ENCODE data around the gene DLG2.

The DLG2 gene

GRCh38 chr11:84532364-84532763 lies 1094.8 kb downstream of the DLG2 start:
- DNase-seq = no peak

DNA sequence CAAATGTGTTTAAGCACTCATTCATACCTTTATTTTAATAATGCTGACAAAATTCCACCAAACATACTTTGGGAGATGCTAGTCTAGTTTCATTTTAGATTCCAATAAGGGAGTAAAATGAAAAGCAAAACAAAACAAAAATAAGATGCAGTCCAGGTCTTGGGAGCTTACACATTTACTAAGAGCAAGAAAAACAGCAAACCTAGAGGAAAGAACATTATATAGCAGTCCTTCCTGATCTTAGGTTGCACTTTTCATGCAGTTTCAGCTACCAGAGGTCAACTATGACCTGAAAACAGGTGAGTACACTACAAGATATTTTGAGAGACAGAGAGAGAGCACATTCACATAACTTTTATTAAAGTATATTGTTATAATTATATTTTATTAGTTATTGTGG lies 1100.9 kb downstream of the DLG2 start:
- DNase-seq = no peak

DNA sequence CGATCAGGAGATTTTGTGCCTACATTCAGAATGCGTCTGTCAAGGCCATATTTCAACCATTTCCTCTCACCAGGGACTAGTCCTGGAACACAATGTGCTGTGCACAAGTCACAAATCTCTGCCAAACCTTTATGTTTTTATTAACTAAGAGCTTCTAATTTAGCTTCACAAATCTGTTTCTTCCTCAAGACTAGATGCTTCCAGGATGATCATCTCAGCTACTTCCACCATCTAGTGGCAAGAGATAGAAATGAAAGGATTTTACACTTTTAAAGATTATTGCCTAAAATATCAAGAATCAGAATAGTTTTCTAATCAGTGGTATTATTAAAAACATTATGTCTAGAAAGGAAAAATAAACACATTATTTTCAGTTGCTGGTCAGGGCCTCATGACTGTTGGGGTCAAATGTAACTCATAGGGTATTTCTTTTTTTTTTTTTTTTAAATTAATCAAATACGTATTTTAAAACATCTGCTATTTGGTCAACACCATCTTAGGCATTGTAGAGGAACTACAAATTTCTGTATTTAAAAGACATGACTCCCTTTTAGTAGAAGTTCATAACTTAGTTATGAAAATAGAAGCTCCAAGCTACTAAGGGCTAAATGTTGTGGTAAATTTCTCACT lies 1102.6 kb downstream of the DLG2 start:
- no peak for DNase-seq

- DNase-seq = no peak
Observed at GRCh38 chr11:84522331-84522730, 1104.8 kb downstream of the DLG2 start.

- no peak for DNase-seq
Observed at GRCh38 chr11:84518631-84519183, 1108.4 kb downstream of the DLG2 start.

DNA sequence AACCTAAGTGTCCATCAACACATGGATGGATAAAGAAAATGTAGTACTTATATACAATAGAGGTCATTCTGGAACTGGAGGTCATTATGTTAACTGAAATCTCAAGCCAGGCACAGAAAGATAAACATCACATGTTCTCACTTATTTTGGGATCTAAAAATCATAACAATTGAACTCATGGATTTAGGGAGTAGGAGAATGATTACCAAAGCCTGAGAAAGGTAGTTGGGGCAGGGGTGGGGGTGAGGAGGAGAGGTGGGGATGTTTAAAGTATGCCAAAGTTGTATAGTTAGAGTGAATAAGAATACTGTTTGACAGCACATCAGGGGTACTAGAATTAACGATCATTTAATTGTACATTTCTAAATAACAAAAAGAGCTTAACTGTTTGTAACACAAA lies 1112.7 kb downstream of the DLG2 start:
- no peak for DNase-seq

- no peak for DNase-seq
Observed at GRCh38 chr11:84503503-84503902, 1123.6 kb downstream of the DLG2 start.

DNA sequence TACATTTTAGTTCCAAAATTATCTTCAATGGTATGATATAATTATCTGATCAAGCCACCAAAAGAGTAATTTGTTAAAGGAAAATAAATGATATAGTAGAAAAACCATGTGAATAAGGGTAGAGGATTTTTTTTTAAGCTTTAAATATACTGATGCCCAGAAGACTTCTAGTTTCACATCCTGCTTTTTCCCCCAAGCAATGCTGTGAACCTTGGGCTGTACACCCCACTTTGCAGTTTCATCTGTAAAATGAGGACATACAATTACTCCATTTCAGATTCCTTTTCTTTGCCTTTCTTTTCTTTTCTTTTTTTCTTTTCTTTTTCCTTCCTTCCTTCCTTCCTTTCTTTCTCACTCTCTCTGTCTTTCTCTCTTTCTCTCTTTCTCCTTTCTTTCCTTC lies 1125.4 kb downstream of the DLG2 start:
- no peak for DNase-seq

- DNase-seq = no peak
Observed at GRCh38 chr11:84497981-84498411, 1129.1 kb downstream of the DLG2 start.

GRCh38 chr11:84497181-84497580 lies 1130.0 kb downstream of the DLG2 start:
- DNase-seq = no peak

DNA sequence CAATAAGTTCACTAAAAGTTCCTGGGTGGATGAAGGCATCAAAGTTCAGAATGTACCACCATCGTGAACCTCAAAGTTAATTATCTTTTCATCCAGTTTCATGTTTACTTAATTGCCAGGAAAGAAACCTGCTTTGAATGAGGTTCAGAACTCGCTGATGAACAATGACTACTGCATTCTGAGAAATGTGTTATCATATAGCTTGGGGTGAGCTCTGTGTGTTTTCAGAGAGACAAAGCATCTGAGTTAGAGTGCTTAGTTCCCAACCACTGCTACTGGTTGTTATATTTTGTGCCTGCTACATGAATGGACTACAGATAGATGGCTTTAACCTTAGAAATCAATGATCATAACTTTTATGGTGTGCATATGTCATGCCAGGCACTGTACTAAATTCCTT lies 1131.0 kb downstream of the DLG2 start:
- DNase-seq = no peak

- no peak for DNase-seq
Observed at GRCh38 chr11:84480131-84480530, 1147.0 kb downstream of the DLG2 start.

DNA sequence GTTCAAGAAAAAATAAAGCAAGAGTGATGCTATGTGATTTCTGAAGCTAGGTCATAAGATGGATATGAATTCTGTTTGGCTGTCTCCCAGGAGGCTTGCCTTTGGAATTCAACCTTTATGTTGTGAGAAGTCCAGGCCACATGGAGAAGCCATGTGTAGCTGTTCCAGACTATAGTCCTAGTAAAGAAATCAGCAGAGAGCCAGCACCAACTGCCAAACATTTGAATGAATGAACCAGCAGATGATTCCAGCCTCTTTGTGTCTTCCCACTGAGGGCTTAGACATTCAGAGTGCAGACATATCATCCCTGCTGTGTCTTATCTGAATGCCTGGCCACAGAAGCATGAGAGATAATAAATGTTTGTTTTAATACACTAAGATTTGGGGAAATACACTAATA lies 1150.6 kb downstream of the DLG2 start:
- DNase-seq = no peak

DNA sequence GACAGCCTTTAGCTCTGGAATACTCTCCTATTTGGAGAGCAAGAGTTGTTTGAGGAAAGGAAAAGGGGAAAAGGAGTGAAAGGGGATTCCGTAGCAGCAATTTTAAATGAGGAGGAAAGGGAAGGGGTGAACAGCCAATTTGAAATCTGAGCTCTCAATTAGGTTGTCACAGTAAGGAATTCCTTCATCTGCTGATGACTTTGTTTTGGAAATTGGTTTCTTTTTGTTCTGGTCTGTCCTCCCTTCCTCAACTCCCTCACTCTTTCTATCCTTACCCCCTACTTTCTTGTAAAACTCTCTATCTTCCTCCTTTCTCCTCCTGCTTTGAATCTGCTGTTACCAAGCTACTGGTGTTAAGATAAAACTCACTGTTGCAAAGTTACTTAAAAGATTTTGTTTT lies 1155.6 kb downstream of the DLG2 start:
- DNase-seq = no peak

DNA sequence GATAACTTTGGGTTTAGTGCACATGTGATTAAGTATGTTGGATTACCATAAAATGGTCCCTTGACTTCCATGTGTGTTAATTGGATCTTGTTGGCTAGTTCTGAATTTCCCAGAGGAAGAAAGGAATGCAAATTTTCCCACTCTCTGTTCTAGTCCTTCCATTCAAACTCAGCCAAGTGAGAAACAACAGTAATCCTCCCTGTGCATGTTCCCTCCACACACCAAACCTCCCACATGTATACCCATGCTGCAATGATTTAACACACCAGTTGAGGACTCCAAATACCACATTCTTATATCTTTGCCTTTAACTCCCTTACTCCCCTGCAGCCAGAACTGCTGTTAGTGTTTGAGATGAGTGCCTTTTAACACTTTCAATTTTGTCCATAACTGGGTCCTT lies 1158.9 kb downstream of the DLG2 start:
- DNase-seq = no peak

GRCh38 chr11:84465040-84465439 lies 1162.1 kb downstream of the DLG2 start:
- peak; percentile 52 for DNase-seq

- DNase-seq = no peak
Observed at GRCh38 chr11:84455691-84456090, 1171.5 kb downstream of the DLG2 start.

DNA sequence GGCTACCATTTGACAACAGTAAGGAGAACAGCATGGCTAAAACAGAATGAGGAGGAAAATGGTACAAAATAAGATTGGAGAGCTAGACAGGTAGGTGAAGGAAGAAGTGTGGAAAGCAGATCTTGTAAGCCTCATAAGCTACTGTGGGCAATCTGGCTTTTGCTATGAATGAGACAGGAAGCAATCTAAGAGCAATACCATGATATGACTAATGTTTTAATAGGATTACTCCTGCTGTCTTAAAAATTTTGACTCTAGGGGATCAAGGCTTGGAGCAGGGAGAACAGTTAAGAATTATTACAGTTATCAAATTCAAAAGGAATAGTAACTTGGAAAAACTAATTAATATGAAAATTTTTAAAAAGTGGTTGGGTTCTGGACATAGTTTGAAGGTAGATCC lies 1174.9 kb downstream of the DLG2 start:
- no peak for DNase-seq

DNA sequence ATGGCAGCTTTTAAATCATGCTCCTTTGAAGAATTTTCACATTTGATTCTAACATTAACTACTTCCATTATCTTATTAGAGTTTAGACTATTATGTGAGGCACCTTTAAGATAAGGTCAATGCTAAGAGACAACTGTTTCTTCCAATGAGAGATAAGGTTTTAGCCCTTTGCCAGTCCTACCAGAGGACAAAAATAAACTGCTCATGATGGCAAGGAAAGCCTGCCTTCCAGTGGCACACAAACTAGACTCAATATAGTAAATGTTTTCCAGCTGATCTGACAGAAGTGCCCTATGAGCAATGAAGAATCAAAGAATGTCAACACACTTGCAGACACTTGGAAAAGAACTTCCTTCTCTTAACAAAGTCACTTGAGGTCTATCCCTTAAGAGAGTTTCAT lies 1188.6 kb downstream of the DLG2 start:
- DNase-seq = no peak

GRCh38 chr11:84437071-84437980 lies 1189.8 kb downstream of the DLG2 start:
- no peak for DNase-seq

GRCh38 chr11:84430661-84431060 lies 1196.5 kb downstream of the DLG2 start:
- peak; percentile 39 for DNase-seq

DNA sequence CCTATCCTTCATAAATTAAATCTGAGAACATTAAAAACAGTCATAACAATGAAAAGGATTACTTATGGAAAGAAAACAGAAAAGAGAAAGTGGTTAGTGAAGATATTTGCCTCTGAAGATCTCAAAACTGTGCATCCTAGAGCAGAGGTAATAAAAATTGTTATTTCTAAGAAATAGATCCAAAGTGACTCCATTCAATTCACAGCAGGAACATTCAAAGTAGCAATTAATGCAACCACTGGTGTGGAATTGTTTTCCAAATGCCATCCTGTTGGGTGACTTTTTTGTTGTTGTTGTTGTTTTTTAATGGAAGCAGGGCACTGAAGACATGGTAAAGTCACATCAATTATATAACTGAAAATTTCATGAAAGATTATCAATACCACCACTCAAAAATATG lies 1201.5 kb downstream of the DLG2 start:
- no peak for DNase-seq

GRCh38 chr11:84420271-84420670 lies 1206.9 kb downstream of the DLG2 start:
- peak; percentile 4 for DNase-seq

GRCh38 chr11:84419616-84420015 lies 1207.5 kb downstream of the DLG2 start:
- DNase-seq = no peak

Data from SHP77 treated with DMSO at 0.1 percent for 48 hours (cell line).